ENCODE measurements around the gene CDC25A. TPM values are rescaled to one million over a fixed set of nuclear protein-coding genes. Genes with fewer than 3 reads are reported as not detected.
"Not testable (repeated sequence)": the region's sequence is repeated elsewhere in the genome, so short reads cannot be mapped to it uniquely, and the experiment has no call there.

The CDC25A gene
- total RNA-seq, 1 donor from 2014 or later, result 3.8 TPM

DNA sequence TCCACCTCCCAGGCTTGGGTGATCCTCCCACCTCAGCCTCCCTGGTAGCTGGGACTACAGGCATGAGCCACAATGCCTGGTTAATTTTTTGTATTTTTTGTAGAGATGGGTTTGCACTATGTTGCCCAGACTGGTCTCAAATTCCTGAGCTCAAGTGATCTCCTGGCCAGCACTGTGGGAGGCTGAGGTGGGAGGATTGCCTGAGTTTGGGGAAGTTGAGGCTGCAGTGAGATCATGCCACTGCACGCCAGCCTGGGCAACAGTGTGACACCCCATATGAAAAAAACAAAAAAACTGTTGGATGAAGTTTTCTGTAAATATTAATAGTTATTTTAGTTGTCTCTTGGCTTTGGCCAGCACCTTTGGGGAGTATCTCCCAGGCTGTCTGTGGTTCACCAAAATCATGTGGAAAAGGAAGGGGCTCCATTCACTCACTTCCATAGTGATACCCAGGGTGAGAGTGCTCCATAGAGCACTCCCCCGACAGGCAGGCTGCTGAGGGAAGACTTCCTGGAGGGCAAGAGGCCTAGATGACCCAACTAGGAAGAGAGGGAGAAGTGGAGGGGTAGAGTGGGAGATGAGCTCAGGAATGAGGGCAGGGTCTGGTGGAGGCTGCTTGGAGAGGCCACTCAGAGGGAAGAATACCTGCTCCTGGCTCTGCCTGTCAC is 47.1 kb downstream of the CDC25A start:
- ATAC-seq, result no peak

DNA sequence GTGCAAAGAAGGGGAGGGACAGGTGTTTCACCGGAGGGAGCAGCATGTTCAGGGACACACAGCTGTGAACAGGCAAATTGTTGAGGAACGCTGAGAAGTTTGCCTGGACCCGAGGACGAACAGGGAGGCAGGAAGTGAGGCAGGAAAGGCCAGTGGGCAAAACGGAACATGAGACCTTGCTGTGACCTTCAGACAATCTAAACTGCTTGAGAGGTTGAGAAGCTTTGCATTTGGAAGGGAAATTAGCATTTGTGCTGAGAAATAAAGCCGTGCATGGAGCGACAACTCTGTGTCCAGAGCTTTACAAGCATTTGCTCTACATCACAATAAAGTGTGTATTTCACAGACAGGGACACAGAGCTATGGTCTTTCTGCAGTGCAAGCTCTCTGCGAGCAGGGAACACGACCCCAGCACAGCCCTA is 47.9 kb downstream of the CDC25A start:
- ATAC-seq, result no peak

DNA sequence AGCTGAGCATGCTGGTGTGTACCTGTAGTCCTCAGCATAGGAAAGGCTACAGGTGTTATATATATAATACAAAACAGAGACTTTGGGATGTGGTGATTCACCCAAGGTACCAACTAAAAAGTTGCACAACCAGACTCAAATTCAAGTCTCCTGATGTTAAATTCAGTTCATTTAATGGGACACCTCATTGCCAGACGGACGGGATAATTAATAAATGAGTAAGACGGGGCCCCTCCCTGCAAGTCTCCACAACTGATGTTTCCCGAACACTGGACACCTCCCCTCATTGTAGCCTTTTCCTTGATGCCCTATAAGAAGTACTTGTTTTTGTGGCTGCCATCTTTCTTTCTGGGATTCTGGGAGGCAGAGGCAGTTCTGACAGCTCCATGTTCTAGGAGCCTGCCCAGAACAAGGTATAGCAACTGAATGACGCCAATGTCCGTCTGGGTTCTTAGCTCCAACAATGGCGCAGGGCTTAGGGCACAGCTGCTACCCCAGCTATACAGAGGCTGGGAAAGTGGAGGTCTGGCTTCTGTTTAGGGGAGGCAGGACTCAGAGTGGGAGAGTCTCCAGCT is 50.7 kb downstream of the CDC25A start:
- ATAC-seq, result peak; percentile 72

DNA sequence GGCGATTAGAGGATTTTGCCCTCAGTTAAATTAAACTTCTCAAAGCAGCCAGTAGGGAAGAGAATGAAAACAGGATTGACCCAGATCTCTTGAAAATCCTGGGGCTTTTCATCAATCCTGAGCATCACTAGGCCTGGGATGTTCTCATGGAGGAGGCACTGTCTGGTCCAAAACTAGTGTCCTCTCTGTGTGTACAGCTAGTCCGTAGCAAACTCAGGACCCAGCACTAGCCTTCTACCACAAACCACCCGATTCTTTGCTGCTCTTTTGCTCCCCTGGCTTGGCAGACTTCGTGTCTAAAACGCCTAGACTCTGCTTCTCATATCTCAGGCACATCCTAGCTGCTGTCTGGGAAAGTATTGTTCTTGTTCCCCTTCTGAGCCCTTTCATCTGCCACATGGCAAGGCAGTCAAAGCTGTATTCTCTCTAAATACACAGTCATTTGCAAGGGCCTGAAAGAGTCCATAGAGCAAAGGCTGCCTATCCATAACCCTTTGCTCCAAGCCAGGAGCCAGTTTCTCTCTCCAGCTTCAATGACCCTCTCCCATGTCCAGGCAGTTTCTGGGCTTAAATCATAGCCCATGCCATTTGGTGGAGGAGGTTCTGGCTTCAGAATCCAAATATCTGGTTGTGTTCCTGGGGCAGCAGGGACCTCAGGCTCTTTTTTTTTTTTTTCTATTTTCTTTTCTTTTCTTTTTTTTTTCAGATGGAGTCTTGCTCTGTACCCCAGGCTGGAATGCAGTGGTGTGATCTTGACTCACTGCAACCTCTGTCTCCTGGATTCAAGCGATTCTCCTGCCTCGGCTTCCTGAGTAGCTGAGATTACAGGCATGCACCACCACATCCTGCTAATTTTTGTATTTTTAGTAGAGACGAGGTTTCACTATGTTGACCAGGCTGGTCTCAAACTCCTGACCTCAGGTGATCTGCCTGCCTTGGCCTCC is 52.4 kb downstream of the CDC25A start:
- ATAC-seq, result no peak

DNA sequence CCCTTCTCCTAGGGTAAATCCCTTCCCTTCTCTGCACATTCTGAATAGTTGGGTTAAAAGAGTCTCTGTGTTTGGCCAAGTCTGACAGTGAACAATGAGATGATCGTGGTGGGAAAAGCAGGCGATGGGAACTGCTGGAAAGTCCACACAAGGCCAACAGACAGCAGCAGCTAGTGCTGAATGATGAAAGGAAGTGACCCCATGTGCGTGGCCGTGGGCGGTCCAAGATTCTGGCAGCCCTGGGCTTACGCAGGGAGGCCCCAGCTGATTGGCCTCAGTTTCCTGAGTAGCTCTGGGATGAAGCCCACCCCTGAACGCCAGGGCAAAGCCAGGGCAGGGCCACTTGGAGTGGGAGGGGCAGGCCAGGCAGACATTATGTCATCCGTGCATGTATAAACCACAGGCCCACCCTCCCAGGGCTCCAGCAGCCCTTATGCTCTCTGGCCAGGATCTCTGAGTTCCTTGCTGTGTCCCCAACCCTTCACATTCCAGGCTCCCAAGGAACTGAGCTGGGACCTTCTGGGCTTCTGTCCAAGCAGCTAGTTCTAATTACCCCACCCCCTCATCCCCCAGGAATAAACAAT is 57.8 kb downstream of the CDC25A start:
- peak; percentile 30 for ATAC-seq

DNA sequence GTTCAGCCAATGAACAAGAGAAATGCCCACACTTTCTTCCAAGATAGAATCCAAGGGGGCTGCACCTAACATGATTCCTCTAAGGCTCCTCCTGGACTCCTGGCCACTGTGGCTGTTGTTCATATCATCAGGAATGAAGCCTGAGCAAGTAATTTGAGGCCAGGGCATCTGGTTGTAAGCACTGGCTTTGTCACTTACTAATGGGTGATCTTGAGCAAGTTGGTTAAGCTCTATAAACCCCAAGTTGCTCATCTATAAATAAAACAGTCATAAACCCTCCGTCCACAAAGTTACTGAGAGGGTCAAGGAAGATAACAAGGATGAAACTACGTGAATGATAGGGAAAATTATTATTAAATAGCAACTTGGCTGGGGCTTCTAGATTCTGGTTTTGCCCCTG is 58.3 kb downstream of the CDC25A start:
- no peak for ATAC-seq

DNA sequence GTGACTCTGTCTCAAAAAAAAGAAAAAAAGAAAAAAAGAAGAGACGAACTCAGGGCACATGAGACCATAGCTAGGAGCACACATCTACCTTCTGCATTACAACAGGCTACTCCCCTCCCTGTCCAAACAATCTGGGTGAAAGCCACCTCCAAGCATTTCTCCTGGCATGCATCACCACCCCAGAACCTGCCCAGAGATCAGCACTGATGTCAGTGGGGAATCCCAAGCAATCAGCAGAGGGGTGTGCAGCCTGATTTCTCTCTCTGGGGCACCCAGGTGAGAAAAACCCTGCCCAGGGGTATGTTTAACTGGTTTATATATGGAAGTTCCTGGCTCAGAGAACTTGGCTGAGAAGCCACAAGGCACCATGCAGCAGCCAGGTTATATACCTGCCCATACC is 59.4 kb downstream of the CDC25A start:
- peak; percentile 19 for ATAC-seq

DNA sequence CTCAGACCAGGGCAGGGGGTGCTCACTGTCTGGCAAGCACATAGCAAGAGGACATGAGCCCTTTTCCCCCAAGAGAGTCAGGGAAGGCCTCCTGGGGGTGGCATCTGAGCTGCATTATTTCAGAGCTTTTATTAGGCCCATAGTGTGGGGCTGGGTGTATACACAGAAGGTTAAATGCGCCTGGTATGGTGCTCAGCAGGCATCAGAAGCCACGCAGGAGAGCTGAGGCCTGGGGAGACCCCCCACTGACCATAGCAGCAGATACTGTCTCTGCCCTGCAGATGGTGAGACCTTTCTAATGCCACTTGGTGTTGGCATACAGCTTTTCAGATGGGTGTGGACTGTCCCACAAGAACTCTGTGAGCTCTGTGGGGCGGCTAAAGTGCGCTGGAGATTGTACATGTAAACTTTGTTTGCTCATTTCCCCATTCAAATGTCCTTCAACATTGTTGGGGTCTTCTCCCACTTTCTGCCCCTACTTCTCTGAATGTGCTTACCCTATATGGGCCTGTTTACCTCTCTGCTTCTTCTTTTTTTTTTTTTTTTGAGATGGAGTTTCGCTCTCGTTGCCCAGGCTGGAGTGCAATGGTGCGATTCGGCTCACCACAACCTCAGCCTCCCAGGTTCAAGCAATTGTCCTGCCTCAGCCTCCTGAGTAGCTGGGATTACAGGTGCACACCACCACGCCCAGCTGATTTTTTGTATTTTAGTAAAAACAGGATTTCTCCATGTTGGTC is 62.2 kb downstream of the CDC25A start:
- ATAC-seq, result no peak

DNA sequence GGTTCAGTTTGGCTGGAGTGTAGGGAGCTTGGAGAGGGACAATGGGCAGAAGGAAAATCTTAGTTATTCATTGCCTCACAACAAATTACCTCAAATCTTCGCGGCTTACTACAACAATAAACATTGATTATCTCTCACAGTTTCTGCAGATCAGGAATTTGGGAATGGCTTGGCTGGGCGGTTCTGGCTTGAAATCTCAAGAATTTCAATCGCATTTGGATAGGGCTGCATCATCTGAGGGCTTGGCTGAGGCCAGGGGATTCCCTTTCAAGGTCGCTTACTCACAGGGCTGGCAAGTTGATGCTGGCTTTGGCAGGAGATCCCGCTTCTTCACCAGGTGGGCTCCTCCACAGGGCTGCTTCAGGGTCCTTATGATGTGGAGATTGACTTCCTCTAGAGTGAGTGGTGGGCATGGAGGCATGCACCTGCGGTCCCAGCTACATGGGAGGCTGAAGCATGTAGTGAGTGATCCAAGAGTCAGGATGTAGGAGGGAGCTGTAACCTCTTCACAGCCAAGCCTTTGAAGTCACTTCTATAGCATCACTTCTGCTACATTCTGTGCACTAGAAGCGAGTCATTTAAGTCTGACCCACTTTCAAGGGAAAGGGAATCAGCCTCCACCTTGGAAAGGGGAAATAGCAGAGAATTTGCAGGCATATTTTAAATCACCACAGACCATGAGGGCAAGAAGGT is 63.1 kb downstream of the CDC25A start:
- ATAC-seq, result peak; percentile 60

DNA sequence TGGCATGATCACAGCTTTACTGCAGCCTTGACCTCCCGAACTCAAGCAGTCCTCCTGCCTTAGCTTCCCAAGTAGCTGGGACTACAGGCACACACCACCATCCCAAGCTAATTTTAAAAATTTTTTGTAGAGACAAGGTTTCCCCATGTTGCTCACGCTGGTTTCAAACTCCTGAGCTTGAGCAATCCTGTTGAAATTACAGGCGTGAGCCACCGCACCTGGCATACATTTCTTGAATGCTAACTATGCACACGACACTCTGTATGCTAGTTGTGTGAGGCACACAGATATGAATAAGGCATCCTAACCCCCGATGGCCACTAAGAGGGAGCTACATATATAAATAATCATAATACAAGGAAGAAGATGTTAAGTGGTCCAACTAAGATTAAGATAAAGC is 64.9 kb downstream of the CDC25A start:
- ATAC-seq, result no peak

DNA sequence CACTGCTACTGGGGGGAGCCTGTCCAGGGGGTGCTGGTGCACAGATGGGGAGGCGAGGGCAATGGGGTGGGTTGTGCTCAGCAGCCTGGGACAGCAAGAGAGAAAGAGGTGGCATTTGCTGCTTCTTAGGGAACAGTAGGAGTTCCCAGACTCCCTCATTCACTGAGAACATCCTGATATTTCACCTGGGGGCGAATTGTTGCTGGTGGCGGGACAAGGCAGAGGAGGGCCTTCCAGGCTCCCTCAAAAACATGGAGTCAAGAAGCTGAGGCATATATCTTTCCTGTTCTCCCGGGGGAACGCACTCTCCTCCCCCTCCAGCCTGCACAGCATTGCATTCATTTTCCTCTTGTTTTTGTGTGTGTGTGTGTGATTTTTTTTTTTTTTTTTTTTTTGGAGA is 65.7 kb downstream of the CDC25A start:
- no peak for ATAC-seq

DNA sequence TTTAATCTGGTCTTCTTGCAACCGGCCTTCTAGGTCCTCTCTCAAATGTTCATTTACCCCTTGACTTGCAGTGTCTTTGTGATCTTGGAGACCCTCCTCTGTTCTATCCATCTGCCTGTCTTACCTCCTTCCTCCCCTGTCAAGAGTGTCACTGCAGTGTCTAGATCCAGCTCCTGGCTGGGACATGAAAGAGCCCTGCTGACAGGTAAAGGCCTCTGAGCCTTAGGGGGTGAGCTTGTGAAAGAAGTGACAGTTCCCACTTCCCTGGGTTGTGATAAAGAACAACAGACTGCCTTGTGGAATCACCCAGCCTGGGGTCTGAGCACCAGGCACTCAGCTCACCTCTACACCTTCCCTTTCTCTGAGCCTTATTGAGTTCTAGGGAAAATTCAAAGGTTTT is 68.0 kb downstream of the CDC25A start:
- no peak for ATAC-seq

DNA sequence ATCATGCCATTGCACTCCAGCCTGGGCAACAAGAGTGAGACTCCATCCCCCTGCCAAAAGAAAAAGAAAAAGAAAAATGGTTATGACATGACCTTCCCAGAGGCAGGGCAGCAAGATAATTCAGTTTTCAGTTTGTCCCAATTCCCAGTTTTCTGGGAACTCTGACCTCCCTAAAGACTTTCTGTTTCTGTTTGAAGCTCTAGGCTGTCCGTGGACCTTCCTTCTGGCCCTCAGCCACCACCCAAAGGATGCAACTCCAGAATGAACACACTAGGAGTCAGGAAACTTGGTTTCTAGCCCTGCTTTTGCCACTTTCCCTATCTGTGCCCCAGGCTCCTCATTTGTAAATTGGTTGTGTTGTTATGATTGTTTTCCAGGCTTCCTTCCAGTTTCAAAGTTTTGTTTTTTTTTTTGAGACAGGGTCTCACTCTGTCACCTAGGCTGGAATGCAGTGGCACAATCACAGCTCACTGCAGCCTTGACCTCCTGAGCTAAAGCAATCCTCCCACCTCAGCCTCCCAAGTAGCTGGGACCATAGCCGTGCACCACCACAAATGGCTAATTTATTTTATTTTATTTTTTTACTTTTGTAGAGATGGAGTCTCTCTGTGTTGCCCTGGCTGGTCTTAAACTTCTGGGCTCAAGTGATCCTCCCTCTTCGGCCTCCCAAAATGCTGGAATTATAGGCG is 68.6 kb downstream of the CDC25A start:
- ATAC-seq, result no peak

DNA sequence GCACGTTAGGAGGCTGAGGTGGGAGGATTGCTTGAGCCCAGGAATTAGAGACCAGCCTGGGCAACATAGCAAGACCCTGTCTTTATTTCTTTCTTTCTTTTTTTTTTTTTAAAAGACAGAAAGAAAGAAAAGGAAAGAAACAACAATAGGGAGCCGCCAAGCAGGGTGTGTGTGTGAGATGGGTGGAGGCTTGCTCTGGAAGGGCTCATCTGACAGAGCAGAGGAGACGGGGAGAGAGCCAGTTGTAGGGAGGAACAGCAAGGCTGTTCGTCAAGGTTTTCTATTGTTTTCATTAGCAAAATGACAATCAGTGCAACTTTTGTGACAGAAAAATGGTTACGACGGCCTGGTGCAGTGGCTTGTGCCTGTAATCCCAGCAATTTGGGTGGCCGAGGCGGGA is 69.3 kb downstream of the CDC25A start:
- no peak for ATAC-seq

DNA sequence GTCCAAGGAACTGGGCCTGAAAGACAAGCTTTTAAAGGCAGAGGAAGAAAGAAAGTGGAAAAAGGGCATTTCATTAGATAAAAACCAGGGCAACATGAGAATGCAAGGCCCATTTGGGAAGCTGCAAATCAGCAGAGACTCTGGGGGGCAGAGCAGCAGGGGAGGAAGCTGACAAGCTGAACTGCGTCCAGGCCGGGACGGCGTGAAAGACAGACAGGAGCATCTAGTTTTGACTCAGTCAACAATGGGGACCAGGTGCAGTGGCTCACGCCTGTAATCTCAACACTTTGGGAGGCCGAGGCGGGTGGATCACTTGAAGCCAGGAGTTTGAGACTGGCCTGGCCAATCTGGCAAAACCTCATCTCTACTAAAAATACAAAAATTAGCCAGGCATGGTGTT is 69.9 kb downstream of the CDC25A start:
- ATAC-seq, result no peak

DNA sequence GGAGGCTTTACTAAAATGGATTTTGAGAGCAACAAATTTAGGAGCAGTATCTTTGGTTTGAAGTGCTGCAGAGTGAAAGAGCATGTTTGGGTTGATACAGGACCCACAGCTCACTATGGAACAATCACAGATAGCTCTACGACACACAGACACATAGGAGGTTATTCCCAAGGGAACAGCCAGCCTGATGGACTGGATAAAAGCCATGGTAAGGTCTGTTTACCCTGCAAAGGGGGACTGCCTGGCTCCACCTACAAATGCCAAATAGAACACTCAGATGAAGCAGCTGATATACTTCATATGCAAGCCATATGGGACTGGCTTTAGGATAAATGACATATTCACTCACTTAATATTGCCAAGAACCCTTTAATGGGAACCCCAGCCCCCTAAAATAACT is 75.4 kb downstream of the CDC25A start:
- ATAC-seq, result no peak

DNA sequence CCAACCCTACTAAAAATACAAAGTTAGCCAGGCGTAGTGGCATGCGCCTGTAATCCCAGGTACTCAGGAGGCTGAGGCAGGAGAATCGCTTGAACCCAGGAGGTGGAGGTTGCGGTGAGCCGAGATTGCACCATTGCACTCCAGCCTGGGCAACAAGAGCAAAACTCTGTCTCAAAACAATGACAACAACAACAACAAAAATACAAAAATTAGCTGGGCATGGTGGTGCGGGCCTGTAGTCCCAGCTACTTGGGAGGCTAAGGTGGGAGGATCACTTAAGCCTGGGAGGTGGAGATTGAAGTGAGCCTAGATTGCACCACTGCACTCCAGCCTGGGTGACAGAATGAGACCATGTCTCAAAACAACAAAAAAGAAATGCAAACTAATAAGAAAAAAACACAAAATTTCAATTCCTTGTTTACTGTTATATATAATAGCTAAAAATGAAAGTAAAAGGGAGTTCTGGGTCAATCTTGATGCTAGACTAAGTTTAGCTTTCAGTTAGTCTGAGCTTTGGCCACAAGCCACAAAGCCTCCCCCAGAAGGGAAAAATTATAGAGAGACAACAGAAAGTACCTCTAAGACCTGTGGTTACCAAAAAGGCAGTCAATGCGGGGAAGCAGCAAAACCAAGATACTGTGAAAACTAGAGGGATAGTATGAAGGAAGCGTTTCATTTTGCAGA is 76.0 kb downstream of the CDC25A start:
- ATAC-seq, result not testable (repeated sequence)

DNA sequence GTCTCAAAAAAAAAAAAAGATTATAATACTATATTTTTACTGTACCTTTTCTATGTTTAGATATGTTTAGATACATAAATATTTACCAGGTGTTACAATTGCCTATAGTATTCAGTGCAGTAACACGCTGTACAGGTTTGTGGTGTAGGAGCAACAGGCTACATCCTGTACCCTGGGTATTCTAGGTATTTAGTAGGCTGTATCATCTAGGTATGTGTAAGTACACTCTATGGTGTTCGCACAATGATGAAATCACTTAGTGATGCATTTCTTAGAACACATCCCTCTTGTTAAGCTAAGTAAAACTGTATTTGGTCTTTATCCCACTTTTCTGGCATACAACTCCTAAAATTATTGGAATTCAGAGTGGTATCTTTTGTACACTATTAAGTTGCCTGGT is 77.8 kb downstream of the CDC25A start:
- ATAC-seq, result peak; percentile 45

DNA sequence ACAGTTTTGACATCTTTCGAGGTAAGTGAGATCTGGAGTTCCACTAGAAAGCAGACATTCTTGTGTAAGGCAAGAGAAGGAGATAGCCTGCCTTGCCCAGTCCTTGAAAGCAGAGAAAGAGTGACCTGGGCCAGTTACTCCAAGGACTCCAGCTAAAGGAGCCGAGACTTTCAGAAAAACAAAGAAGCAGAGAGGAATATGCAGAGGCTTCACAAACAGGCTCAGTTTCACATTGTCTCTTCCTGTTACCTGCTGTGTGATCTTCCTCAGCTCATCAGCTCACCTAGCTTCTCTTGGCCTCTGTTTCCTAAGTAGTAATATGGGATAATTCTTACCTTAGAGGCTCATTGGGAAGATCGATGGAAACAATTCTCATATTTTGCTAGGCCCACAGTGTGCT is 81.0 kb downstream of the CDC25A start:
- ATAC-seq, result no peak
